ENCODE results near the gene ZNF396. TPM values are rescaled to one million over a fixed set of nuclear protein-coding genes. Genes with fewer than 3 reads are reported as not detected.

ZNF396 gene
- total RNA-seq, 1 donor from 2014 or later = 0.21 TPM

- peak overlapping the region; percentile 93 to 100 for H3K27ac ChIP-seq
- no peaks in the 10 kb centered on the region for H3K9me3 ChIP-seq
- peaks cover 18 to 23% of the 10 kb centered on the region in 2 donors for H3K36me3 ChIP-seq
- DNase-seq (ENCODE audit: low spot score in 2 of 2) = no peak
- intact Hi-C loops (cut with DNase I) = loop anchor here (5.0 kb wide), 3 partner anchors 34 to 724 kb away; partner anchors contain the start of genes MAPRE2, RPRD1A and ZNF396
- no peak for TF ChIP-seq CTCF (IDR thresholded peaks at IDR 0.05)
- peaks cover 10 to 17% of the 10 kb centered on the region in 2 donors for H3K4me1 ChIP-seq
- no peaks in the 10 kb centered on the region for H3K27me3 ChIP-seq
- peak overlapping the region; percentile 70 to 96 for H3K4me3 ChIP-seq
Measured at GRCh38 chr18:35343488-35343935, 33.6 kb downstream of the ZNF396 start.

- intact Hi-C loops (cut with DNase I) = no loop called here
Measured at GRCh38 chr18:35337286-35337685, 39.9 kb downstream of the ZNF396 start.

GRCh38 chr18:35335866-35336265, 41.3 kb downstream of the ZNF396 start:
- H3K4me1 ChIP-seq = peaks cover 0 to 8% of the 10 kb centered on the region in 2 donors
- DNase-seq (ENCODE audit: low spot score in 2 of 2) = no peak
- H3K27me3 ChIP-seq = no peaks in the 10 kb centered on the region
- no peaks in the 10 kb centered on the region for H3K9me3 ChIP-seq
- no peak for TF ChIP-seq CTCF (IDR thresholded peaks at IDR 0.05)
- intact Hi-C loops (cut with DNase I) = no loop called here
- H3K27ac ChIP-seq = no peak overlapping the region
- H3K36me3 ChIP-seq = peaks cover 63 to 79% of the 10 kb centered on the region in 2 donors
- no peak overlapping the region for H3K4me3 ChIP-seq

More at GRCh38 chr18:35337286-35337685, 39.9 kb downstream of the ZNF396 start:
- H3K27me3 ChIP-seq = no peaks in the 10 kb centered on the region
- no peak overlapping the region for H3K4me3 ChIP-seq
- H3K36me3 ChIP-seq = peaks cover 58 to 74% of the 10 kb centered on the region in 2 donors
- no peaks in the 10 kb centered on the region for H3K9me3 ChIP-seq
- H3K27ac ChIP-seq = no peak overlapping the region
- H3K4me1 ChIP-seq = peaks cover 0 to 13% of the 10 kb centered on the region in 2 donors
- no peak for TF ChIP-seq CTCF (IDR thresholded peaks at IDR 0.05)
- DNase-seq (ENCODE audit: low spot score in 2 of 2) = no peak

- intact Hi-C loops (cut with DNase I) = no loop called here
- H3K27me3 ChIP-seq = no peaks in the 10 kb centered on the region
- no peak overlapping the region for H3K4me3 ChIP-seq
- TF ChIP-seq CTCF (IDR thresholded peaks at IDR 0.05) = no peak
- H3K4me1 ChIP-seq = peaks cover 0 to 8% of the 10 kb centered on the region in 2 donors
- H3K9me3 ChIP-seq = no peaks in the 10 kb centered on the region
- H3K27ac ChIP-seq = peak overlapping the region; percentile 7 to 17
- peaks cover 58 to 72% of the 10 kb centered on the region in 2 donors for H3K36me3 ChIP-seq
- no peak for DNase-seq (ENCODE audit: low spot score in 2 of 2)
Measured at GRCh38 chr18:35334821-35335220, 42.3 kb downstream of the ZNF396 start.

- no peak for TF ChIP-seq CTCF (IDR thresholded peaks at IDR 0.05)
- intact Hi-C loops (cut with DNase I) = no loop called here
- Histone ChIP-seq H3K27me3 (no peaks in the 10 kb centered on the region), H3K4me3 (no peak overlapping the region), H3K27ac (peak overlapping the region in 1 of 2 donors; percentile 7), H3K4me1 (peaks cover 0 to 8% of the 10 kb centered on the region in 2 donors), H3K36me3 (peaks cover 52 to 66% of the 10 kb centered on the region in 2 donors), H3K9me3 (no peaks in the 10 kb centered on the region)
- no peak for DNase-seq (ENCODE audit: low spot score in 2 of 2)
Measured at GRCh38 chr18:35334212-35334611, 42.9 kb downstream of the ZNF396 start.

Measured in ascending aorta (tissue), 2 donors.